NCI-H69 (cell line): Measurements from ENCODE around the gene TC2N.
"Not testable (repeated sequence)": the region's sequence is repeated elsewhere in the genome, so short reads cannot be mapped to it uniquely, and the experiment has no call there.

Source experiments
- DNase-seq: peaks from one replicate; lab custom pipeline; 2025; lab: John Stamatoyannopoulos, UW

TC2N gene

GRCh38 chr14:91870001-91870400, 2.7 kb upstream of the TC2N start:
- DNase-seq: no peak

GRCh38 chr14:91869556-91869955, 2.2 kb upstream of the TC2N start:
- no peak for DNase-seq

GRCh38 chr14:91866511-91867295, 633 bp downstream of the TC2N start:
- DNase-seq: no peak

GRCh38 chr14:91866061-91866460, 1.3 kb downstream of the TC2N start:
- DNase-seq: no peak

GRCh38 chr14:91862417-91862816, 4.9 kb downstream of the TC2N start:
- no peak for DNase-seq

- DNase-seq: no peak
These were observed 6.2 kb downstream of the TC2N start for GRCh38 chr14:91861091-91861490.

GRCh38 chr14:91860238-91860637, 7.1 kb downstream of the TC2N start:
- DNase-seq: no peak

- DNase-seq: peak; percentile 7
These were observed 8.6 kb downstream of the TC2N start for GRCh38 chr14:91858536-91859275.

GRCh38 chr14:91857614-91858013, 9.7 kb downstream of the TC2N start:
- DNase-seq: no peak

- no peak for DNase-seq
These were observed 12.9 kb downstream of the TC2N start for GRCh38 chr14:91854327-91854934.

GRCh38 chr14:91851563-91851962, 15.8 kb downstream of the TC2N start:
- no peak for DNase-seq

- no peak for DNase-seq
These were observed 18.8 kb downstream of the TC2N start for GRCh38 chr14:91848504-91849001.

GRCh38 chr14:91847693-91848092, 19.6 kb downstream of the TC2N start:
- no peak for DNase-seq

GRCh38 chr14:91845652-91846051, 21.7 kb downstream of the TC2N start:
- DNase-seq: no peak

- DNase-seq: not testable (repeated sequence)
These were observed 22.3 kb downstream of the TC2N start for GRCh38 chr14:91845056-91845455.

GRCh38 chr14:91844029-91844428, 23.3 kb downstream of the TC2N start:
- DNase-seq: no peak

GRCh38 chr14:91843437-91843836, 23.9 kb downstream of the TC2N start:
- DNase-seq: no peak

GRCh38 chr14:91841065-91841464, 26.3 kb downstream of the TC2N start:
- DNase-seq: no peak

GRCh38 chr14:91839749-91840148, 27.6 kb downstream of the TC2N start:
- DNase-seq: no peak

GRCh38 chr14:91837076-91837475, 30.3 kb downstream of the TC2N start:
- DNase-seq: no peak

- peak; percentile 91 for DNase-seq
These were observed 31.2 kb downstream of the TC2N start for GRCh38 chr14:91835920-91836843.
